NCI-H2227 treated with DMSO at 0.1 percent for 48 hours (cell line): Measurements from ENCODE around the gene SYNGR3.

Source experiments
- DNase-seq: peaks from one replicate; lab custom pipeline; 2025; lab: John Stamatoyannopoulos, UW

The SYNGR3 gene

DNA sequence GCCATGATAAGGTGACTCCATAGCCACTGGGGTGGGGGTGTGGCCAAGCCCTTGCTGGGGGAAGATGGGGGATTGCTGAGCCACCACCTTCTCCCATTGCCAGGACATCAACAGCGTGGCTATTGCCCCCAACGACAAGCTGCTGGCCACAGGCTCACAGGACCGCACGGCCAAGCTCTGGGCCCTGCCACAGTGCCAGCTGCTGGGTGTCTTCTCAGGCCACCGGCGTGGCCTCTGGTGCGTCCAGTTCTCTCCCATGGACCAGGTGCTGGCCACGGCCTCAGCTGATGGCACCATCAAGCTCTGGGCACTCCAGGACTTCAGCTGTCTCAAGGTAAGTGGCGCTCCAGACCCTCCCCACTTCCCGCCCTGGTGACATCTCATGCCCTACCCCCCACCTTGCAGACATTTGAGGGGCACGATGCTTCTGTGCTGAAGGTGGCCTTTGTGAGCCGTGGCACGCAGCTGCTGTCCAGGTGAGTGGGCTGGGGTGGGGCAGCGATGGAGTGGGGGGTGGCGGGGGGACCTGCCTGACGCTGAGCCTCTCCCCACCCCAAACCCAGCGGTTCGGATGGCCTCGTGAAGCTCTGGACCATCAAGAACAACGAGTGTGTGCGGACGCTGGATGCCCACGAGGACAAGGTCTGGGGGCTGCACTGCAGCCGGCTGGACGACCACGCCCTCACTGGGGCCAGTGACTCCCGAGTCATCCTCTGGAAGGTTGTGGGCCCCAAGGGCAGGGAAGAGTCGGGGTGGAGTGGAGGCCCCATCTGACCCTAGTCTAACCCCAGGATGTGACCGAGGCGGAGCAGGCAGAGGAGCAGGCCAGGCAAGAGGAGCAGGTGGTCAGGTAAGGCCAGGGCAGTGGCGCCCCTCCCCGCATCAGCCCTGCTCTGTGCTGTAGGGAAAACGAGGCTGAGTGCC is 12.6 kb upstream of the SYNGR3 start:
- DNase-seq, result no peak

- DNase-seq, result no peak
Measured at GRCh38 chr16:1977875-1978268, 11.9 kb upstream of the SYNGR3 start.

DNA sequence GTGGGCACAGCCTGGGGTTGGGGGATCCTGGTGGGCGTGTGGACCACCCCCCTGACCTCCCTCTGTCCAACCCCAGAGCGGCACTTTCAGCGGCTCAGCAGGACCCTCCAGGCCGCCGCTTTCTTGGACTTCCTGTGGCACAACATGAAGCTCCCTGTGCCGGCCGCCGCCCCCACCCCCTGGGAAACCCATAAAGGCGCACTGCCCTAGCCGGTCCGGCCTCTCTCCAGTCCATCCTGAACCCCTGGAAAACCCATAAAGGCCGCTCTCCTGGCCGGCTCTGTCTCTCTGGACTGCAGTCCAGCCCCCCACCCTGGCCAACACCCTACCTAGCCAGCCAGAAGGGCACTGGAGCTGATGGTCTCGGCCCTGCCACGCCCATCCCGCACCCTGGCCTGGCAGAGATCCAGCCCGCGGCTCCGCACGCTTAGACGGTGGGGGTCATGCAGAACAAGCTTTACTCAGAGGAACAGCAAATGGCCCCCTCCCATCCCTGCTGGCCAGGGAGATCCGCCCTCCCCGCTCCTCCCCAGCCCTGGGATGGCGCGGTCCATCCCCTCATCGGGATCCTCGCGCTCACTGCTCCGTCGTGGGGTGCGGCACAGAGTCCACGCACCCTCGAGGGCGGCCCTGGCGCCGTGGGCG is 11.2 kb upstream of the SYNGR3 start:
- DNase-seq, result no peak

GRCh38 chr16:1979271-1980029 is 10.3 kb upstream of the SYNGR3 start:
- no peak for DNase-seq

DNA sequence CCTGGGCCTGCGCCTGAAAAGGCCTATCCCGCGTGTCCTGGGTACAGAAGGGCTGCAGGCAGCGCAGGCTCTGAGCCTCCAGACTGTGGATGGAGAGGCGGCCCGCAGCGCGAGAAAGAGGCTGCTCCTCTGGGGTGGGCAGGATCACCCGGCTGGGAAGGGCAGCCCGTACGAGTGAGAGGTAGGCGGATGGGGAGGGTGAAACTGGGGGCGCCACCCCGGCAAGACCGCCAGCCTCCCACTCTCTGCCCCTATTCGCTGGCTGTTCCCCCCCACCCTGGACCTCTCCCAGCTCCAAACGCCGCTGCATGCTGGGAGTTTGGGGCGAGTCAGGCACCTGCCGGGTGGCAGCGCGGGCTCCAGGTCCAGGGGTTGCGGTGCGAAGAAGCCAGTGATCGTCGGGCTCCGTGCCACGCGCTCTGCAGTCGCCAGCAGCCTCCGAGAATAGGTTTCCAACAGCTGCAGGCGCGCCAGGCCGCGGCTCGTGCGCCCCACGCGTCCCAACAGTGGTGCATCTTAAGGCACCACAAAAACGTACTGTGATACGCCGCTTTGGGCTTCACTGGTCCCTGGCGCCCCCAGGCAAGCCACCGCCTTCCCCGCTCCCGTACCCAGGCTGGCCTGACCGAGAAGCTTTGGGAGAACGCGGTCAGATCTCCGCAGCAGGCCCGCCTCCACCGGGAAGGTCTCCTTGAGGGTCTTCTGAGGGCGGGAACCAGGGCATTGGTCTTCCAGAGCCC is 9.6 kb upstream of the SYNGR3 start:
- DNase-seq, result no peak

- DNase-seq, result no peak
Measured at GRCh38 chr16:1980770-1981087, 9.0 kb upstream of the SYNGR3 start.

- no peak for DNase-seq
Measured at GRCh38 chr16:1981398-1981836, 8.4 kb upstream of the SYNGR3 start, which contains the start of gene NOXO1. TSS of gene NOXO1 (minus strand) at chr16:1981469. CDS start at chr16:1981179, 290 bp downstream.

DNA sequence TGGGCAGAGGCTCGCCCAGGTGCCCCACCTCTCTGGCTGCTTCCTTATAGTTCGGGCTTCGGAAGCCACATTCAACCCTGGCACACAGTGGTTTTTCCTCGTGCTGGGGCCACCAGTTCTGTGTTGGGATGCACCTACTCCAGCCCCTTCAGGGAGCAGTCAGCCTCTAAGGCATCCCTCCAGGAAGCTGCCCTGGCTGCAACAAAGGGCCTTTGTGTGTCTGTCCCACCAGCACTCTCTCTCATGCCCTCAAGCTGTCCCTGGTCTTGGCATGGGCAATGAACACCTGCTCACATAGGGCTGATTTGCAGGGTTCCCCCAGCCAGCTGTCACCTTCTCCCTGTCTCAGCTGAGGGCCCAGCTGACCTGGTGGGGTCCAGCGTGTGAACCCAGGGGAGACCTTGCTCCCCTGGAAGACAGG is 7.7 kb upstream of the SYNGR3 start:
- no peak for DNase-seq

- DNase-seq, result no peak
Measured at GRCh38 chr16:1982991-1983543, 6.7 kb upstream of the SYNGR3 start.

- DNase-seq, result peak; percentile 86
Measured at GRCh38 chr16:1983544-1984346, 6.0 kb upstream of the SYNGR3 start, which contains the start of gene GFER. TSS of gene GFER (plus strand) at chr16:1984193. CDS start at chr16:1984219, 26 bp downstream.

GRCh38 chr16:1984347-1985225 is 5.2 kb upstream of the SYNGR3 start:
- no peak for DNase-seq

DNA sequence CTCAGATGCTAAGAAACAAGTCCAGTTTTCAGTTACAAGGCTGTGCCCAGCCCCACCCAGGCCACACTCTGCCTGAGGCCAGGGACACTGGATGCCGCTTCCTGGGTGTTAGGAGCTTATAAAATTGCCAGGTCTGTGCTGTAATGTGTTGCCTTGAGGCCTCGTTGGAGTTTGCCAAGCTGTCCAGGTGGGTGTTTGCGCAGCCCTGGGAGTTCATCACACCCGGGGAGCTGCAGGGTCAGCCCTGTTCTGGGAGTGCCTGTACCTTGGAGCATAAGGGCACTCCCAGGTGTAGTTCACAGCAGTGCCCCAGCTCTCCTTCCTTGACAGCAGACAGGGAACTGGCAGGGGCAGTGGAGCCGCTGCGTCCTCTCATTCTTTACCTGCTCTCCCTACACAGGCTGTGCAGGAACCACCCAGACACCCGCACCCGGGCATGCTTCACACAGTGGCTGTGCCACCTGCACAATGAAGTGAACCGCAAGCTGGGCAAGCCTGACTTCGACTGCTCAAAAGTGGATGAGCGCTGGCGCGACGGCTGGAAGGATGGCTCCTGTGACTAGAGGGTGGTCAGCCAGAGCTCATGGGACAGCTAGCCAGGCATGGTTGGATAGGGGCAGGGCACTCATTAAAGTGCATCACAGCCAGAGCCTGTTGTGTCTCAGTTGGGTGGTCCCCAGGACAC is 4.2 kb upstream of the SYNGR3 start:
- DNase-seq, result no peak

GRCh38 chr16:1987198-1987597 is 2.6 kb upstream of the SYNGR3 start:
- no peak for DNase-seq

- DNase-seq, result no peak
Measured at GRCh38 chr16:1990101-1990350, 256 bp downstream of the SYNGR3 start.

DNA sequence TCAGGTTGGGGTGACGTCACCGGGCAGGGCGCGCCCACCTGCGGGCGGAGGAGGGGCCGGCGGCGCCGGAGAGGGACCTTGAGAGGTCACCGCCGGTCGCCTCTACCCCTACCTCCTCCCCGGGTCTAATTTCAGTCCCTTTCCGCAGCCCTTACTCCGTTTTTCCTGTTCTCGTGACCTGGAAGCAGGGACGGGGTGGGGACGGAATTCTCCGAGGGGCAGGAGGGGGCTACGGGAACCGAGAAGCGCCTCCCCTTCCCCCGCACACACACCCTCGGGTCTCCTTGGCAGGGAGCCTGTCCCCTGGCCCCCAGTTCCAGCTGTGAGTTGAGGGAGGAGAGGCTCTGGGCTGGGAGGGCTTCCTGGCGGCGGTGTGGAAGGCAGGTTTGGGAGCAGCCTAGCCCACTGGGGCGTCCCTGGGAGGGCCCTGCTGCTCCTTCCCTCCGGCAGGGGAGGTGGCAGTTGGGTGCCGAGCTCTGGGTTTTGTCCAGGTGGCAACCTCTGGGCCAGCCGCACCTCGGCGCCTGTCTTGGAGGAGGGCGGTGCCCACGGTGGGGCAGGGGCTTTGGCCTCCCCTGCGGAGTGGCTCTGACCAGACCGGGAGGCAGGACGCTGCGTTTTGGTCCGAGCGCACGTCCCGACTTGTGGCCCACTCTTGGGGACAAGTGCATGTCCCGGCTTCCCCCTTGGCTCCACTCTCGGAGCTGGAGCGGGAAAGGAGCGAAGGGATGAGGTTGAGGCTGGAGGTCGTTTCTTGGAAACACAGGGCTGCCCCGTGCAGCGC is 773 bp downstream of the SYNGR3 start:
- no peak for DNase-seq

DNA sequence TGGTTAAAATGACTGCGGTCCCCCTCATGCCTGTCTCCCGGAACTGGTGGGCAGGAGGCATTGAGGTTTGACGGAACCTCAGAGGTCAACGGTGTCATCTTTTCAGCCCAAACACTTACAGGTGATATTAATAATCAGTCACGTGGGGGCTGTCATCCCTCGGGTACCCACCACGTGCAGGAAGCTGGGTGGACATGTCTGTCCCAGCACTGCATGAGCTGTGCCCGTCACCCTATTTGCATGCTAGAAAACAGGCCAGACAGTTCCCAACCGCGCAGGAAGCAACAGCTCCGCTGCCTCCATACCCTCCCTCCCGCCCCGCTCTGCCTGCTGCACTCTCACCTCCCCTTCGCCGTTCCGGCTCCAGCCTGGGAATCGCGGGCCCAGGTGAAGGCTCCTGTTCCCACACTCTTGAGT is 1.4 kb downstream of the SYNGR3 start:
- no peak for DNase-seq

DNA sequence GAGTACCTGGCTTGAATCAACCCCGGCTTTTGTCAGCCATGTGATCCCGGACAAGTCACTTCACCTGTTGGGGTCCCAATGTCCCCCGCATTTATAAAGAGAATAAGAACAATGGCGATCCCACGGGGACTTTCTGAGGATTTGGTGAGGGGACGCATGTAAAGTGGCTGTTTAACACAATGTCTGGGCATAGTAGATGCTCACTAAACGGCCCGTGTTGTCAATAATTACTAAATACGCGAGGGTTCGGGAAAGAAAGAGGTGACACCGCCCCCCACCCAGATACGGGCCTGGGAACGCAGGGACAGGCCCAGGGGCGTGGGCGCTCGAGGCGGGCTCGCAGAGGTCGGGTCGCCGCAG is 1.8 kb downstream of the SYNGR3 start:
- no peak for DNase-seq

DNA sequence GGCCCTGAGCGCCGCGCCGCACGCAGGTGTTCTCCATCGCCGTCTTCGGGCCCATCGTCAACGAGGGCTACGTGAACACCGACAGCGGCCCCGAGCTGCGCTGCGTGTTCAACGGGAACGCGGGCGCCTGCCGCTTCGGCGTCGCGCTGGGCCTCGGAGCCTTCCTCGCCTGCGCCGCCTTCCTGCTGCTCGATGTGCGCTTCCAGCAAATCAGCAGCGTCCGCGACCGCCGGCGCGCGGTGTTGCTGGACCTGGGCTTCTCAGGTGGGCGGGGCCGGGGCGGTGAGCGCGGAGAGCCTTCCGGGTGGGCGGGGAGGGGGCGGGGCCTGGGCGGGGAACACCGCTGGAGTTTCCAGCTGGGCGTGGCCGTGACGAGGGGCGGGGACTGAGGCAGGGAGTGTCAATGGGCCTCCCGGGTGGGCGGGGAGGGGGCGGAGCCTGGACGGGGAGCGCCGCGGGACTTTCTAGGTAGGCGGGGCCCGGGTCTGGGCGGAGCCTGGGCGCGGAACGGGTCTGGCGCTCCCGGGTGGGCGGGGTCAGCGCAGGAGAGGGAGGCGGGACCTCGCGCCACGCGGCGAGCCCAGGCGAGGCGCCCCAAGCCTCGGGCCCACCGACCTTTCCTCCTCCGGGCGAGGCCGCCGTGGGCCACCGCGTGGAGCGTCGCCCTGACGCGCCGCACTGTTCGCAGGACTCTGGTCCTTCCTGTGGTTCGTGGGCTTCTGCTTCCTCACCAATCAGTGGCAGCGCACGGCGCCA is 2.4 kb downstream of the SYNGR3 start:
- DNase-seq, result no peak
